ENCODE results near the gene BRK1.
A peak's percentile ranks its signal among the peaks of the same experiment; 100 is the strongest.

DNA sequence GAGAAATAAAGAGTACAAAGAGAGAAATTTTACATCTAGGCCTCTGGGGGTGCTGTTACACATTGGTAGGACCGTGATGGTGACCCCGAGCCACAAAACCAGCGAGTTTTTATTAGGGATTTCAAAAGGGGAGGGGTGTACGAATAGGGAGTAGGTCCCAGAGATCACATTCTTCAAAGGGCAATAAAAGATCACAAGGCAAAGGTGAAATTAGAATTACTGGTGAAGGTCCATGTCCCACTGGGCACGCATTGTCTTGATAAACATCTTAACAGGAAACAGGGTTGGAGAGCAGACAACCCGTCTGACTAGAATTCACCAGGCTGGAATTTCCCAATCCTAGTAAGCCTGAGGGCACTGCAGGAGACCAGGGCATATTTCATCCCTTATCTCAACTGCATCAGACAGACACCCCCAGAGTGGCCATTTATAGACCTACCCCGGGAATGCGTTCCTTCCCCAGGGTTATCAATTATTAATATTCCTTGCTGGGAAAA is 53.6 kb downstream of the BRK1 start:
- TF ChIP-seq YY1 (IDR thresholded peaks at IDR 0.05) (no peak), TAF1 (conservative IDR thresholded peaks at IDR 0.05) (no peak), EGR1 (IDR thresholded peaks at IDR 0.05; ENCODE audit: low read depth in 2 of 2) (no peak), GABPA (IDR thresholded peaks at IDR 0.05 in 1 of 2, conservative IDR thresholded peaks at IDR 0.05 in 1 of 2) (no peak), JUND (IDR thresholded peaks at IDR 0.05) (no peak), RAD21 (IDR thresholded peaks at IDR 0.05) (peak in 1 of 2 donors; percentile 36), HNF4A (conservative IDR thresholded peaks at IDR 0.05) (no peak), FOXA1 (IDR thresholded peaks at IDR 0.05) (no peak), RXRA (IDR thresholded peaks at IDR 0.05) (no peak), SP1 (IDR thresholded peaks at IDR 0.05) (no peak)
- TF ChIP-seq, protein P1, sequence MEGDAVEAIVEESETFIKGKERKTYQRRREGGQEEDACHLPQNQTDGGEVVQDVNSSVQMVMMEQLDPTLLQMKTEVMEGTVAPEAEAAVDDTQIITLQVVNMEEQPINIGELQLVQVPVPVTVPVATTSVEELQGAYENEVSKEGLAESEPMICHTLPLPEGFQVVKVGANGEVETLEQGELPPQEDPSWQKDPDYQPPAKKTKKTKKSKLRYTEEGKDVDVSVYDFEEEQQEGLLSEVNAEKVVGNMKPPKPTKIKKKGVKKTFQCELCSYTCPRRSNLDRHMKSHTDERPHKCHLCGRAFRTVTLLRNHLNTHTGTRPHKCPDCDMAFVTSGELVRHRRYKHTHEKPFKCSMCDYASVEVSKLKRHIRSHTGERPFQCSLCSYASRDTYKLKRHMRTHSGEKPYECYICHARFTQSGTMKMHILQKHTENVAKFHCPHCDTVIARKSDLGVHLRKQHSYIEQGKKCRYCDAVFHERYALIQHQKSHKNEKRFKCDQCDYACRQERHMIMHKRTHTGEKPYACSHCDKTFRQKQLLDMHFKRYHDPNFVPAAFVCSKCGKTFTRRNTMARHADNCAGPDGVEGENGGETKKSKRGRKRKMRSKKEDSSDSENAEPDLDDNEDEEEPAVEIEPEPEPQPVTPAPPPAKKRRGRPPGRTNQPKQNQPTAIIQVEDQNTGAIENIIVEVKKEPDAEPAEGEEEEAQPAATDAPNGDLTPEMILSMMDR (IDR thresholded peaks at IDR 0.05; ENCODE audit: low read depth, low read length, missing input control), result no peak
- TF ChIP-seq, protein P2, sequence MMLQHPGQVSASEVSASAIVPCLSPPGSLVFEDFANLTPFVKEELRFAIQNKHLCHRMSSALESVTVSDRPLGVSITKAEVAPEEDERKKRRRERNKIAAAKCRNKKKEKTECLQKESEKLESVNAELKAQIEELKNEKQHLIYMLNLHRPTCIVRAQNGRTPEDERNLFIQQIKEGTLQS (IDR thresholded peaks at IDR 0.05), result no peak
- TF ChIP-seq, protein P3, sequence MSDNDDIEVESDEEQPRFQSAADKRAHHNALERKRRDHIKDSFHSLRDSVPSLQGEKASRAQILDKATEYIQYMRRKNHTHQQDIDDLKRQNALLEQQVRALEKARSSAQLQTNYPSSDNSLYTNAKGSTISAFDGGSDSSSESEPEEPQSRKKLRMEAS (IDR thresholded peaks at IDR 0.05), result no peak
- TF ChIP-seq, protein P4, sequence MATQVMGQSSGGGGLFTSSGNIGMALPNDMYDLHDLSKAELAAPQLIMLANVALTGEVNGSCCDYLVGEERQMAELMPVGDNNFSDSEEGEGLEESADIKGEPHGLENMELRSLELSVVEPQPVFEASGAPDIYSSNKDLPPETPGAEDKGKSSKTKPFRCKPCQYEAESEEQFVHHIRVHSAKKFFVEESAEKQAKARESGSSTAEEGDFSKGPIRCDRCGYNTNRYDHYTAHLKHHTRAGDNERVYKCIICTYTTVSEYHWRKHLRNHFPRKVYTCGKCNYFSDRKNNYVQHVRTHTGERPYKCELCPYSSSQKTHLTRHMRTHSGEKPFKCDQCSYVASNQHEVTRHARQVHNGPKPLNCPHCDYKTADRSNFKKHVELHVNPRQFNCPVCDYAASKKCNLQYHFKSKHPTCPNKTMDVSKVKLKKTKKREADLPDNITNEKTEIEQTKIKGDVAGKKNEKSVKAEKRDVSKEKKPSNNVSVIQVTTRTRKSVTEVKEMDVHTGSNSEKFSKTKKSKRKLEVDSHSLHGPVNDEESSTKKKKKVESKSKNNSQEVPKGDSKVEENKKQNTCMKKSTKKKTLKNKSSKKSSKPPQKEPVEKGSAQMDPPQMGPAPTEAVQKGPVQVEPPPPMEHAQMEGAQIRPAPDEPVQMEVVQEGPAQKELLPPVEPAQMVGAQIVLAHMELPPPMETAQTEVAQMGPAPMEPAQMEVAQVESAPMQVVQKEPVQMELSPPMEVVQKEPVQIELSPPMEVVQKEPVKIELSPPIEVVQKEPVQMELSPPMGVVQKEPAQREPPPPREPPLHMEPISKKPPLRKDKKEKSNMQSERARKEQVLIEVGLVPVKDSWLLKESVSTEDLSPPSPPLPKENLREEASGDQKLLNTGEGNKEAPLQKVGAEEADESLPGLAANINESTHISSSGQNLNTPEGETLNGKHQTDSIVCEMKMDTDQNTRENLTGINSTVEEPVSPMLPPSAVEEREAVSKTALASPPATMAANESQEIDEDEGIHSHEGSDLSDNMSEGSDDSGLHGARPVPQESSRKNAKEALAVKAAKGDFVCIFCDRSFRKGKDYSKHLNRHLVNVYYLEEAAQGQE (IDR thresholded peaks at IDR 0.05), result no peak

Data from liver (tissue), 3 donors.